GM20000 (cell line): ENCODE results near the gene ANK3.
A peak's percentile ranks its signal among the peaks of the same experiment; 100 is the strongest.

Source experiments
- DNase-seq: peaks from one replicate; pipeline ENCODE4 v3.0.0; 2012; ENCODE audit warnings: low spot score
- CTCF ChIP-seq: IDR thresholded peaks from 2 replicates; pipeline ENCODE4 v1.5.1; 2012; ENCODE audit warnings: mild to moderate bottlenecking, control low read depth; ENCODE audit errors: extremely low read depth, missing control alignments

ANK3 gene

GRCh38 chr10:60253484-60253883 lies 136.2 kb downstream of the ANK3 start:
- TF ChIP-seq CTCF: no peak
- no peak for DNase-seq

- no peak for TF ChIP-seq CTCF
- DNase-seq: no peak
Measured at GRCh38 chr10:60252688-60253087, 137.0 kb downstream of the ANK3 start.

- no peak for TF ChIP-seq CTCF
- no peak for DNase-seq
Measured at GRCh38 chr10:60246382-60246781, 143.3 kb downstream of the ANK3 start.

GRCh38 chr10:60239228-60239627 lies 150.4 kb downstream of the ANK3 start:
- DNase-seq: no peak
- no peak for TF ChIP-seq CTCF

- DNase-seq: no peak
- TF ChIP-seq CTCF: no peak
Measured at GRCh38 chr10:60238759-60239100, 150.9 kb downstream of the ANK3 start.

GRCh38 chr10:60237977-60238758 lies 151.5 kb downstream of the ANK3 start:
- DNase-seq: peak; percentile 50
- TF ChIP-seq CTCF: no peak

GRCh38 chr10:60236869-60237524 lies 152.7 kb downstream of the ANK3 start:
- peak; percentile 58 for DNase-seq
- no peak for TF ChIP-seq CTCF
